ENCODE measurements around the gene MCU. TPM values are rescaled to one million over a fixed set of nuclear protein-coding genes. Genes with fewer than 3 reads are reported as not detected.

The MCU gene
- total RNA-seq, 1 experiment from 2014 or later = 37.2 TPM

DNA sequence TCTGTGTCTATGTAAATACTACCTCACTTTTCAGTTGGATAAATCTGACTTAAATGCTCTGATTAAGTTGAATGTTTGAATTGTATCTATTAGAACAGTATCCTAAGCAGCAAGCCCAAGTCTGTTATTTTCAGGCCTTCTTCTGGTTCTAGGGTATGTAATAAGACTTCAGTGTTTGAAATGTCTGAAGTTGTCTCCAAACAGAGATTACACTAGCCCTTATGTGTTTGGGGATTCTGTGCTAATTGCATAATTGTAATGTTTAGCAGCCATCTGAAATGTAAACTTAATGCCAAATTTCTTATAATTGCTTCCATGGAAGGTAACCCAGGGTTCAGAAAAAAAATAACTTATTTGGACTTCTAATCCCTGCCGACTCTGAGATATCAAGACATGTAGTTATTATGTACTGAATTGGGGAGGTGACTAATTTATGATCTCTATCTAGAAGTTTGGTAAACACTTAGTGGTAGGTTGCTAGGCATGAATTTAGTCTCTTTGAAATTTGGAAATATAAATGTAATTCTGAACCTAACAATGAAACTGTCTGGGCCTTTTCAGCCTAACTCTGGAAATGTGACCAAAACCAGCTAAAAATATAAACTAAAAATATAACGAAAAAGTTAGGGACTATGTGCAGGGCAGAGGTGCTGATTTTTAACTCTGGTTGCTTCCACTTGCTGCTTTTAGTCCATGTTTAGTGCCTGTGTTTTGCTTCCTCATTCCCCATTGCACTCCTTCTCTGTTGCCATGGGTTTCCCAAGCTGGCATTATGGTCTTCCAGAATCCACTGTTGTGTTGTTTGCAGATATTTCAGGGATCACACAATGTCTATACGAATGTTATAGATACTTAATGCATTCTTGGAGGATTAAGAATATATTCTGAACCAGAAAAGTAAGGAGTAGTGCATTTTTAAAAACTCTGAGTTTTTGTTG, 54.8 kb downstream of the MCU start:
- DNase-seq (ENCODE audit: low spot score) (no peak), ATAC-seq (no peak)
- TF ChIP-seq NFE2L1 (CRISPR knock-in tag; IDR thresholded peaks at IDR 0.05) (no peak), TP53 (CRISPR knock-in tag; IDR thresholded peaks at IDR 0.05) (no peak), ATF1 (CRISPR knock-in tag; IDR thresholded peaks at IDR 0.05) (no peak), NR2C2 (CRISPR knock-in tag; IDR thresholded peaks at IDR 0.05) (no peak), GRHL2 (CRISPR knock-in tag; IDR thresholded peaks at IDR 0.05; ENCODE audit: insufficient replicate concordance, severe bottlenecking) (no peak), TEAD4 (CRISPR knock-in tag; IDR thresholded peaks at IDR 0.05) (no peak), ZNF219 (CRISPR knock-in tag; IDR thresholded peaks at IDR 0.05; ENCODE audit: borderline replicate concordance) (no peak), OVOL2 (CRISPR knock-in tag; IDR thresholded peaks at IDR 0.05; ENCODE audit: borderline replicate concordance) (no peak), SMAD3 (CRISPR knock-in tag; IDR thresholded peaks at IDR 0.05; ENCODE audit: borderline replicate concordance) (no peak), NR1H2 (CRISPR knock-in tag; IDR thresholded peaks at IDR 0.05) (no peak), NFATC4 (CRISPR knock-in tag; IDR thresholded peaks at IDR 0.05) (no peak), PRRX2 (CRISPR knock-in tag; IDR thresholded peaks at IDR 0.05) (no peak)
- TF ChIP-seq, protein P1, sequence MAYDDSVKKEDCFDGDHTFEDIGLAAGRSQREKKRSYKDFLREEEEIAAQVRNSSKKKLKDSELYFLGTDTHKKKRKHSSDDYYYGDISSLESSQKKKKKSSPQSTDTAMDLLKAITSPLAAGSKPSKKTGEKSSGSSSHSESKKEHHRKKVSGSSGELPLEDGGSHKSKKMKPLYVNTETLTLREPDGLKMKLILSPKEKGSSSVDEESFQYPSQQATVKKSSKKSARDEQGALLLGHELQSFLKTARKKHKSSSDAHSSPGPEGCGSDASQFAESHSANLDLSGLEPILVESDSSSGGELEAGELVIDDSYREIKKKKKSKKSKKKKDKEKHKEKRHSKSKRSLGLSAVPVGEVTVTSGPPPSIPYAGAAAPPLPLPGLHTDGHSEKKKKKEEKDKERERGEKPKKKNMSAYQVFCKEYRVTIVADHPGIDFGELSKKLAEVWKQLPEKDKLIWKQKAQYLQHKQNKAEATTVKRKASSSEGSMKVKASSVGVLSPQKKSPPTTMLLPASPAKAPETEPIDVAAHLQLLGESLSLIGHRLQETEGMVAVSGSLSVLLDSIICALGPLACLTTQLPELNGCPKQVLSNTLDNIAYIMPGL (CRISPR knock-in tag; IDR thresholded peaks at IDR 0.05) = no peak
- TF ChIP-seq, protein P2, sequence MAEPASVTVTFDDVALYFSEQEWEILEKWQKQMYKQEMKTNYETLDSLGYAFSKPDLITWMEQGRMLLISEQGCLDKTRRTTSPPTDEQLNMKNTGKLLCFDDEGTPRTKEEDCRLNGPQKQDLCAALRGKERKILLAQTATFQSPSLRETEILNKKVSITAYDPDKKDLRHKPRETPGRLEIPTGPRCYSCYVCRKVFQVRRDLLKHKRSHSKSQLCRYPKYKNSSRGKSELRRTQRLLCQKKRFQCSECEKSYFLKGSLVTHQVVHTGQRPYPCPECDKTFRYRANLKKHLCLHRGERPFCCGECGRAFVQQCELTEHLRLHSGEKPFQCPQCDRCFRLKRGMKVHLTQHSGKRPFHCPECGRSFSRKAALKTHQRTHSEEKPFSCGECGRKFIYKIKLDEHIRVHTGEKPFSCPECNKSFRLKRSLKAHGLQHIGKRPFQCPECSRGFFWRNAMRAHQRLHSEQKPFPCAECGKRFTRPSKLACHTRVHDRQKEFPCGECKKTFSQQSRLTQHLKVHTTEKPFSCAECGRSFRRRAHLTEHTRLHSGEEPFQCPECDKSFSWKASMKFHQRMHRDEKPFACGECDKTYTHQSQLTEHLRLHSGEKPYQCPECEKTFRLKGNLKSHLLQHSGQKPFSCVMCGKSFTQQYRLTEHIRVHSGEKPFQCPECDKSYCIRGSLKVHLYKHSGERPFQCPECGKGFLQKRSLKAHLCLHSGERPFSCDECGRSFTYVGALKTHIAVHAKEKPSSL (CRISPR knock-in tag; conservative IDR thresholded peaks at IDR 0.05) = no peak
- TF ChIP-seq, protein P3, sequence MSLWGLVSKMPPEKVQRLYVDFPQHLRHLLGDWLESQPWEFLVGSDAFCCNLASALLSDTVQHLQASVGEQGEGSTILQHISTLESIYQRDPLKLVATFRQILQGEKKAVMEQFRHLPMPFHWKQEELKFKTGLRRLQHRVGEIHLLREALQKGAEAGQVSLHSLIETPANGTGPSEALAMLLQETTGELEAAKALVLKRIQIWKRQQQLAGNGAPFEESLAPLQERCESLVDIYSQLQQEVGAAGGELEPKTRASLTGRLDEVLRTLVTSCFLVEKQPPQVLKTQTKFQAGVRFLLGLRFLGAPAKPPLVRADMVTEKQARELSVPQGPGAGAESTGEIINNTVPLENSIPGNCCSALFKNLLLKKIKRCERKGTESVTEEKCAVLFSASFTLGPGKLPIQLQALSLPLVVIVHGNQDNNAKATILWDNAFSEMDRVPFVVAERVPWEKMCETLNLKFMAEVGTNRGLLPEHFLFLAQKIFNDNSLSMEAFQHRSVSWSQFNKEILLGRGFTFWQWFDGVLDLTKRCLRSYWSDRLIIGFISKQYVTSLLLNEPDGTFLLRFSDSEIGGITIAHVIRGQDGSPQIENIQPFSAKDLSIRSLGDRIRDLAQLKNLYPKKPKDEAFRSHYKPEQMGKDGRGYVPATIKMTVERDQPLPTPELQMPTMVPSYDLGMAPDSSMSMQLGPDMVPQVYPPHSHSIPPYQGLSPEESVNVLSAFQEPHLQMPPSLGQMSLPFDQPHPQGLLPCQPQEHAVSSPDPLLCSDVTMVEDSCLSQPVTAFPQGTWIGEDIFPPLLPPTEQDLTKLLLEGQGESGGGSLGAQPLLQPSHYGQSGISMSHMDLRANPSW (CRISPR knock-in tag; conservative IDR thresholded peaks at IDR 0.05; ENCODE audit: low read depth) = no peak
- TF ChIP-seq, protein P4, sequence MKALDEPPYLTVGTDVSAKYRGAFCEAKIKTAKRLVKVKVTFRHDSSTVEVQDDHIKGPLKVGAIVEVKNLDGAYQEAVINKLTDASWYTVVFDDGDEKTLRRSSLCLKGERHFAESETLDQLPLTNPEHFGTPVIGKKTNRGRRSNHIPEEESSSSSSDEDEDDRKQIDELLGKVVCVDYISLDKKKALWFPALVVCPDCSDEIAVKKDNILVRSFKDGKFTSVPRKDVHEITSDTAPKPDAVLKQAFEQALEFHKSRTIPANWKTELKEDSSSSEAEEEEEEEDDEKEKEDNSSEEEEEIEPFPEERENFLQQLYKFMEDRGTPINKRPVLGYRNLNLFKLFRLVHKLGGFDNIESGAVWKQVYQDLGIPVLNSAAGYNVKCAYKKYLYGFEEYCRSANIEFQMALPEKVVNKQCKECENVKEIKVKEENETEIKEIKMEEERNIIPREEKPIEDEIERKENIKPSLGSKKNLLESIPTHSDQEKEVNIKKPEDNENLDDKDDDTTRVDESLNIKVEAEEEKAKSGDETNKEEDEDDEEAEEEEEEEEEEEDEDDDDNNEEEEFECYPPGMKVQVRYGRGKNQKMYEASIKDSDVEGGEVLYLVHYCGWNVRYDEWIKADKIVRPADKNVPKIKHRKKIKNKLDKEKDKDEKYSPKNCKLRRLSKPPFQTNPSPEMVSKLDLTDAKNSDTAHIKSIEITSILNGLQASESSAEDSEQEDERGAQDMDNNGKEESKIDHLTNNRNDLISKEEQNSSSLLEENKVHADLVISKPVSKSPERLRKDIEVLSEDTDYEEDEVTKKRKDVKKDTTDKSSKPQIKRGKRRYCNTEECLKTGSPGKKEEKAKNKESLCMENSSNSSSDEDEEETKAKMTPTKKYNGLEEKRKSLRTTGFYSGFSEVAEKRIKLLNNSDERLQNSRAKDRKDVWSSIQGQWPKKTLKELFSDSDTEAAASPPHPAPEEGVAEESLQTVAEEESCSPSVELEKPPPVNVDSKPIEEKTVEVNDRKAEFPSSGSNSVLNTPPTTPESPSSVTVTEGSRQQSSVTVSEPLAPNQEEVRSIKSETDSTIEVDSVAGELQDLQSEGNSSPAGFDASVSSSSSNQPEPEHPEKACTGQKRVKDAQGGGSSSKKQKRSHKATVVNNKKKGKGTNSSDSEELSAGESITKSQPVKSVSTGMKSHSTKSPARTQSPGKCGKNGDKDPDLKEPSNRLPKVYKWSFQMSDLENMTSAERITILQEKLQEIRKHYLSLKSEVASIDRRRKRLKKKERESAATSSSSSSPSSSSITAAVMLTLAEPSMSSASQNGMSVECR (CRISPR knock-in tag; IDR thresholded peaks at IDR 0.05; ENCODE audit: borderline replicate concordance) = no peak
- TF ChIP-seq, protein P5, sequence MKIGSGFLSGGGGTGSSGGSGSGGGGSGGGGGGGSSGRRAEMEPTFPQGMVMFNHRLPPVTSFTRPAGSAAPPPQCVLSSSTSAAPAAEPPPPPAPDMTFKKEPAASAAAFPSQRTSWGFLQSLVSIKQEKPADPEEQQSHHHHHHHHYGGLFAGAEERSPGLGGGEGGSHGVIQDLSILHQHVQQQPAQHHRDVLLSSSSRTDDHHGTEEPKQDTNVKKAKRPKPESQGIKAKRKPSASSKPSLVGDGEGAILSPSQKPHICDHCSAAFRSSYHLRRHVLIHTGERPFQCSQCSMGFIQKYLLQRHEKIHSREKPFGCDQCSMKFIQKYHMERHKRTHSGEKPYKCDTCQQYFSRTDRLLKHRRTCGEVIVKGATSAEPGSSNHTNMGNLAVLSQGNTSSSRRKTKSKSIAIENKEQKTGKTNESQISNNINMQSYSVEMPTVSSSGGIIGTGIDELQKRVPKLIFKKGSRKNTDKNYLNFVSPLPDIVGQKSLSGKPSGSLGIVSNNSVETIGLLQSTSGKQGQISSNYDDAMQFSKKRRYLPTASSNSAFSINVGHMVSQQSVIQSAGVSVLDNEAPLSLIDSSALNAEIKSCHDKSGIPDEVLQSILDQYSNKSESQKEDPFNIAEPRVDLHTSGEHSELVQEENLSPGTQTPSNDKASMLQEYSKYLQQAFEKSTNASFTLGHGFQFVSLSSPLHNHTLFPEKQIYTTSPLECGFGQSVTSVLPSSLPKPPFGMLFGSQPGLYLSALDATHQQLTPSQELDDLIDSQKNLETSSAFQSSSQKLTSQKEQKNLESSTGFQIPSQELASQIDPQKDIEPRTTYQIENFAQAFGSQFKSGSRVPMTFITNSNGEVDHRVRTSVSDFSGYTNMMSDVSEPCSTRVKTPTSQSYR (CRISPR knock-in tag; IDR thresholded peaks at IDR 0.05) = no peak
- TF ChIP-seq, protein P6, sequence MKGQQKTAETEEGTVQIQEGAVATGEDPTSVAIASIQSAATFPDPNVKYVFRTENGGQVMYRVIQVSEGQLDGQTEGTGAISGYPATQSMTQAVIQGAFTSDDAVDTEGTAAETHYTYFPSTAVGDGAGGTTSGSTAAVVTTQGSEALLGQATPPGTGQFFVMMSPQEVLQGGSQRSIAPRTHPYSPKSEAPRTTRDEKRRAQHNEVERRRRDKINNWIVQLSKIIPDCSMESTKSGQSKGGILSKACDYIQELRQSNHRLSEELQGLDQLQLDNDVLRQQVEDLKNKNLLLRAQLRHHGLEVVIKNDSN (CRISPR knock-in tag; IDR thresholded peaks at IDR 0.05) = no peak
- POLR2A ChIA-PET = no interaction called here
- peaks cover 32% of the 10 kb centered on the region for H3K4me1 Mint-ChIP-seq
- no peak overlapping the region for H3K4me3 Mint-ChIP-seq
- no peaks in the 10 kb centered on the region for H3K9me3 Mint-ChIP-seq
- CTCF ChIA-PET = no interaction called here
- H3K27me3 Mint-ChIP-seq (ENCODE audit: low read depth) = no peaks in the 10 kb centered on the region
- H3K36me3 Mint-ChIP-seq = no peaks in the 10 kb centered on the region
- H3K27ac Mint-ChIP-seq = peak overlapping the region; percentile 45; the same call in 1 of the 2 replicates
